ENCODE measurements around the gene CFAP92.

GRCh38 chr3:129032716-129033115, 38.8 kb upstream of the CFAP92 start:
- no peak for TF ChIP-seq CTCF (IDR thresholded peaks at IDR 0.05)
- no peak for TF ChIP-seq POLR2AphosphoS5 (IDR thresholded peaks at IDR 0.05)

Data from breast epithelium (tissue), 3 donors.